ENCODE data around the gene KIFC1.

DNA sequence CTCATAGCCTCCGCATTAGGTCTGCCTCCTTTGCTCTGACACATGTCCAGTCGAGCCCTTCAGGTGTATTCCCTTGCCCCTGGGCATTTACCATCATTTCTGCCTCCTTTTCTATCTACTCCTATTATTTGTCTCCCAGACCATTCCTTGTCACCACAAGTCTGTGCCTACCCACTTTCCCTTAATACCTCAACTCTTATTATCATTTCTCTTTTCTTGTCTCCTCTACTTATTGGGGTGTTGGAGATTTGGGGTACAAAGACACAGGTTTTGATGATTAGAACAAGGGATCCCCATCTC lies 29.7 kb downstream of the KIFC1 start:
- TF ChIP-seq EZH2 (IDR thresholded peaks at IDR 0.05; ENCODE audit: insufficient read depth, poor library complexity, severe bottlenecking) (no peak), EZH2phosphoT487 (IDR thresholded peaks at IDR 0.05; ENCODE audit: insufficient read depth, low read depth) (no peak)
